ENCODE data around the gene ATG7. TPM values are rescaled to one million over a fixed set of nuclear protein-coding genes. Genes with fewer than 3 reads are reported as not detected.
A peak's percentile ranks its signal among the peaks of the same experiment; 100 is the strongest.
"Not testable (repeated sequence)": the region's sequence is repeated elsewhere in the genome, so short reads cannot be mapped to it uniquely, and the experiment has no call there.

ATG7 gene
- total RNA-seq, 4 donors from 2014 or later = 20.6 to 50.4 (median 39.9) TPM

- Histone ChIP-seq H3K4me3 (no peak overlapping the region), H3K4me1 (no peaks in the 10 kb centered on the region), H3K36me3 (peaks cover 0 to 14% (median 5%) of the 10 kb centered on the region in 4 donors), H3K9me3 (peaks cover 0 to 12% (median 7%) of the 10 kb centered on the region in 4 donors), H3K27me3 (no peaks in the 10 kb centered on the region), H3K27ac (replicated peaks in 1 of 4) (no peak overlapping the region)
- DNase-seq (ENCODE audit: extremely low spot score) = no peak
- WGBS = 98% methylated on average over 2 of the region's 2 CpGs
- no peak for TF ChIP-seq POLR2AphosphoS5 (IDR thresholded peaks at IDR 0.05)
- TF ChIP-seq CTCF (IDR thresholded peaks at IDR 0.05) = no peak
- no peak for TF ChIP-seq POLR2A (IDR thresholded peaks at IDR 0.05; ENCODE audit: low read depth)
- TF ChIP-seq EP300 (IDR thresholded peaks at IDR 0.05) = no peak
- intact Hi-C loops (cut with DNase I) = no loop called here
These were observed 133.1 kb downstream of the ATG7 start for GRCh38 chr3:11405323-11405722.

GRCh38 chr3:11407644-11408043 is 135.4 kb downstream of the ATG7 start:
- WGBS = 75% methylated on average over 1 of the region's 1 CpG

GRCh38 chr3:11408324-11408859 is 136.2 kb downstream of the ATG7 start:
- H3K27me3 ChIP-seq; H3K4me1 ChIP-seq; H3K27ac ChIP-seq (replicated peaks in 1 of 4); H3K4me3 ChIP-seq; intact Hi-C loops (cut with DNase I): not testable (repeated sequence)
- DNase-seq (ENCODE audit: extremely low spot score) = peak; percentile 26
- Histone ChIP-seq H3K36me3 (peaks cover 0 to 14% (median 3%) of the 10 kb centered on the region in 4 donors), H3K9me3 (peaks cover 0 to 12% (median 7%) of the 10 kb centered on the region in 4 donors)
- 100% methylated on average over 4 of the region's 4 CpGs for WGBS

More at GRCh38 chr3:11407644-11408043, 135.4 kb downstream of the ATG7 start:
- no peaks in the 10 kb centered on the region for H3K4me1 ChIP-seq
- no peak overlapping the region for H3K27ac ChIP-seq (replicated peaks in 1 of 4)
- H3K36me3 ChIP-seq = peaks cover 0 to 14% (median 3%) of the 10 kb centered on the region in 4 donors
- H3K9me3 ChIP-seq = peaks cover 0 to 12% (median 7%) of the 10 kb centered on the region in 4 donors
- H3K27me3 ChIP-seq = no peaks in the 10 kb centered on the region
- peak; percentile 47 for DNase-seq (ENCODE audit: extremely low spot score)
- TF ChIP-seq CTCF (IDR thresholded peaks at IDR 0.05) = no peak
- TF ChIP-seq POLR2A (IDR thresholded peaks at IDR 0.05; ENCODE audit: low read depth) = no peak
- TF ChIP-seq POLR2AphosphoS5 (IDR thresholded peaks at IDR 0.05) = no peak
- TF ChIP-seq EP300 (IDR thresholded peaks at IDR 0.05) = no peak
- no peak overlapping the region for H3K4me3 ChIP-seq
- intact Hi-C loops (cut with DNase I) = no loop called here

- no peaks in the 10 kb centered on the region for H3K27me3 ChIP-seq
- no peak overlapping the region for H3K27ac ChIP-seq (replicated peaks in 1 of 4)
- TF ChIP-seq POLR2A (IDR thresholded peaks at IDR 0.05; ENCODE audit: low read depth) (no peak), EP300 (IDR thresholded peaks at IDR 0.05) (no peak), POLR2AphosphoS5 (IDR thresholded peaks at IDR 0.05) (no peak), CTCF (IDR thresholded peaks at IDR 0.05) (no peak)
- peaks cover 0 to 28% (median 10%) of the 10 kb centered on the region in 4 donors for H3K9me3 ChIP-seq
- intact Hi-C loops (cut with DNase I) = no loop called here
- no peak for DNase-seq (ENCODE audit: extremely low spot score)
- peaks cover 0 to 14% (median 3%) of the 10 kb centered on the region in 4 donors for H3K36me3 ChIP-seq
- no peak overlapping the region for H3K4me3 ChIP-seq
- no peaks in the 10 kb centered on the region for H3K4me1 ChIP-seq
These were observed 138.4 kb downstream of the ATG7 start for GRCh38 chr3:11410564-11410963.

- no peaks in the 10 kb centered on the region for H3K27me3 ChIP-seq
- intact Hi-C loops (cut with DNase I) = no loop called here
- H3K4me1 ChIP-seq = no peaks in the 10 kb centered on the region
- no peak overlapping the region for H3K27ac ChIP-seq (replicated peaks in 1 of 4)
- H3K9me3 ChIP-seq = peaks cover 0 to 28% (median 10%) of the 10 kb centered on the region in 4 donors
- TF ChIP-seq POLR2A (IDR thresholded peaks at IDR 0.05; ENCODE audit: low read depth) (no peak), CTCF (IDR thresholded peaks at IDR 0.05) (no peak), EP300 (IDR thresholded peaks at IDR 0.05) (no peak), POLR2AphosphoS5 (IDR thresholded peaks at IDR 0.05) (no peak)
- H3K4me3 ChIP-seq = no peak overlapping the region
- H3K36me3 ChIP-seq = peaks cover 0 to 14% (median 3%) of the 10 kb centered on the region in 4 donors
- no peak for DNase-seq (ENCODE audit: extremely low spot score)
These were observed 139.8 kb downstream of the ATG7 start for GRCh38 chr3:11411956-11412355.
